GM03348 (cell line): ENCODE measurements around the gene DLEC1.
"Not testable (repeated sequence)": the region's sequence is repeated elsewhere in the genome, so short reads cannot be mapped to it uniquely, and the experiment has no call there.

ENCODE experiments used
- DNase-seq: peaks from one replicate; pipeline ENCODE4 v3.0.0; 2012; ENCODE audit warnings: low spot score

Gene DLEC1

DNA sequence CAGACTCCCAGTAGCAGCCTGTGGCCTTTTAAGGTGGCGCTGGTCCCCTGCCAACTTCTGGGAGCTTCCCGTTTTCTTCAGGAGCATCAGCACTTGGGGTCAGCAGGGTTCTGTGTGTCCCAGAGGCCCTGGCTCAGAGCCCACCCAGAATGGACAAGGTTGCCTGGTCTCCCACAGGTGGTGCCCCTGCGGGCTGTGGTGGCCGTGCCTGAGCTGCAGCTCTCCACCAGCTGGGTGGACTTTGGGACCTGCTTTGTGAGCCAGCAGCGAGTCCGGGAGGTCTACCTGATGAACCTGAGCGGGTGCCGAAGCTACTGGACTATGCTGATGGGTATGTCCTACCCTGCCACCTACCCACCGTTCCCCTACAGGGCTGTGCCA, 82.4 kb downstream of the DLEC1 start:
- DNase-seq: no peak

DNA sequence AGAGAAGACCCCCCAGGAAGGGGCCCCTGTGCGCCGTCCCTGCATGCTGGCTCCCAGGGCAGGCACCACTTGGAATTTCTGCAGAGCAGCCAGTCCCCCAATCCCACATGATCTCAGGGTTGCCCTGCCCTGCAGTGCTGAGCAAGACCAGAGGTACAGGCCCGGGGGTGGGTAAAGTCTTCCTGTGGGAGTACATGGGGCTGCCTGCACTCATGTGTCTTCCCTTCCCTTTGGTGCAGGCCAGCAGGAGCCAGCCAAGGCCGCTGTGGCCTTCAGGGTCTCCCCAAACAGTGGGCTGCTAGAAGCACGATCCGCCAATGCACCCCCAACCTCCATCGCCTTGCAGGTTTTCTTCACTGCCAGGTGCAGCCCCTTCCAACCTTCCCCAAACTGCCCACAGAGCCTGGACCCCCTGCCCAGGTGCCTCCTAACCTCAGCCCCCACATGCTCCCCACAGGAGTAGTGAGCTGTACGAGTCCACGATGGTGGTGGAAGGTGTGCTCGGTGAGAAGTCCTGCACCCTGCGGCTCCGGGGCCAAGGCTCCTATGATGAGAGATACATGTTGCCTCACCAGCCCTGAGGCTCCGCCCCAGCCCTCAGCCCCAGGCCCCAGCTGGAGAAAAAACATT, 82.9 kb downstream of the DLEC1 start:
- no peak for DNase-seq

DNA sequence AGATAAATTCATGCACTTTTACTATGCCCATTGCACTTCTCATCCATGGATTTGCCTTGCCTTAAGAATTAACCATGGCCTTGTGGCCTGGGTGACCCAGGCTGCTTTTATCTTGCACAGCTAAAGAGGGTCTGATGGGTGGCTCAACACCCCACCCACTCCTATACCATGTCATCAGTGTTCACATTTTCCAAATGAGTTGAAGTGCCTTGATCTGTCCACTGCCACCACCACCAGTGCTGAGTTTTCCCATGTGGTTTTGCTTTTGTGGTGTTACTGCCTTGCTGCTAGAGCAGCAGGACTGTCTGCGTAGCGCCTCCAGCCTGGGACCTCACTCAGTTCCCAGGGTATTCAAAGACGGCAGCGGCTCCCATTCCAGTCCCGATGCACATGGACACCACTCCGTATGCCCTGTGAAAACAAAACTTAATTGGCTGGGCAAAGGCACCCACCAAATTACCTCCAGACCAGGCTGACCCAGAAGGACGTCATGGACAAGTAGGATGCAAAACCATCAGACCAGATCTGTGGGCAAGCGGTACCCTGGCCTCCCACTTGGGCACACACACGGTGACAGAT, 83.8 kb downstream of the DLEC1 start:
- DNase-seq: no peak

DNA sequence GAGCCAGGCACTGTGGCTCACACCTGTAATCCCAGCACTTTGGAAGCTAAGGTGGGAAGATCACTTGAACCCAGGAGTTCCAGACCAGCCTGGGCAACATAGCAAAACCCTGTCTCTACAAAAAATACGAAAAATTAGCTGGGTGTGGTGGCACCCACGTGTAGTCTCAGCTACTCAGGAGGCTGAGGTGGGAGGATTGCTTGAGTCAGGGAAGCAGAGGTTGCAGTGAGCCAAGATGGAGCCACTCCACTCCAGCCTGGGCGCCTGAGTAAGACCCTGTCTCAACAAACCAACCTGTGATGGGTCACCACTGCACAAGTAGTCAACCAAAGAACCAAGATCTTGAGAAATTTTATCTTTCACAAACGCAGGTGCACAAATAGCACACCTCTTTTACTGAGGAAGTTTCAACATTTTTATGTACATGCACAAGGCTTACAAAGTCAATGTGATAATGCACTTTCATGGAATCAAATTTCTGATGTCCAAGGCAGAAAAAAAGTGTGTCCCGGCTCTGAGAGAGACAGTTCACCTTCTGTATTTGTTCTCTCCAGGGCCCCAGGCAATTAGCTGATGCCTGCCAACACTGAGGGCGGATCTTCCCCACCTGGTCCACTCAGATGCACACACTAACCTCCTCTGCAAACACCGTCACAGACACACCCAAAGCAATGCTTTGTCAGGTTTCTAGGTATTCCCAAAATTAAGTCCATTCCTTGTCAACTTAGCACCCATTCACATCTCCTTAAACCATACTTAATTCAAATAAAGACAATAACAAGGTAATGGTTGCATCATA, 85.5 kb downstream of the DLEC1 start:
- DNase-seq: no peak

DNA sequence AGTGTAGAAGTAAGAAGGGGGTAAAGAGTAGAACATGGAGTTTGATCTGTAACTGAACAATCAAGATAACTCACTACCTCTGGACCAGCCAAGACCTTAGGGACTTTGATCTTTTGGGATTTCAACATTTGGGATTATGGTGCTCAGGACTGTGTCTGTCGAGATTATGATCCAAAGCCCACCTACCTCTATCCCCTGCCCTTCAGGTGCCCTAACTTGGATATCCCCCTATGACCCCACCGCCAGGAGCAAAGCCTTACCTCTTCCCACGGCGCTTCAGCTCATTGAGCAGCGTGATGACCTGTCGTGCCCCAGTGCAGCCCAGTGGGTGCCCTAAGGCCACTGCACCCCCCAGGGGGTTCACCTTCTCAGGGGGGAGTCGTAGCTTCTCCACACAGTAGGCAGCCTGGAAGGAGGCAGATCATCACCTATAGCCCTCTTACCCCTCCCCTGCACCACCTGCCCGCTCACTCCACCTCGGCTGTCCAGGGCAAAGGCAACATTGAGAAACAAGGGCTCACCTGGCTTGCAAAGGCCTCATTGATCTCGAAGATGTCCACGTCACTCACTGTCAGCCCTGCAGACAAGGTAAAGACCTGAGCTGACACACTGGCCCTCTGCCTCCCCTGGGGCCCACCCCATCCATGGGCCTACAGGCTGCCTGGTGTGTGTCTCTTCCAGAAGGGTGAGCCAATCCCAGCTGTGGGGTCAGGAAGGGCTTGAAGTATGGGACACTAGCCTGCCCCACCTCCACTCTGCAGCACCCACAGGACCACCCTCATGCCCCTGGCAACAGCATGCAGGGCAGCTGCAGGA, 86.5 kb downstream of the DLEC1 start:
- DNase-seq: no peak

DNA sequence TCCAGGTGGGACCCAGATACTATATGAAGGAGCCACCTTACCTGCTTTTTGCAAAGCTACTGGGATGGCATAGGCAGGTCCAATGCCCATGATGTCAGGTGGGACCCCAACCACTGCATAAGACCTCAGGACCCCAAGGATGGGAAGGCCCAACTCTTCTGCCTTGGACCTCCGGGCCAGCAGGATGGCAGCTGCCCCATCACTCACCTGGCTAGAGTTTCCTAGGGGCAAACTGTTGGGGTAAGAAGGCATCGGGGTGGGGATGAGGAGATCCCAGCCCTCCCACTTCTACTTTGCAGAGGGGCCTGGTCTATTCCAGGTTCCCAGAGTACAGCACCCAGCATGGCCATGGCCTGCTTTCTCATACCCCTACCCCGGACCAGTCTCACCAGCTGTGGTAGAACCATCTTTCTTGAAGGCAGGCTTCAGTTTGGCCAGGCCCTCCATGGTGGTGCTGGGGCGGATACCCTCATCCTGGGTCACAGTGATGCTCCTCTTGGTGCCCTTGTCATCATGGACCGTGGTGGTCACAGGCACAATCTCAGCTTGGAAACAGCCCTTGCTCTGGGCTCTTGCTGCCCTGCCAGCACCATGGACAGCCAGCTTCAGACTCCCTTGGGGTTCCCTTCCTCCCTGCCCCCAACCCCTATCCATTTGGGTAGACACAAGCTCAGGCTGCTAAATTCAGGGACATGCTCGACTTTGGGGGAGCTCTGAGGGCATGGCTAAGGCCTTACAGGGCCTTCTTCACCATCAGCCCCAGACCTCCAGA, 87.3 kb downstream of the DLEC1 start:
- no peak for DNase-seq

DNA sequence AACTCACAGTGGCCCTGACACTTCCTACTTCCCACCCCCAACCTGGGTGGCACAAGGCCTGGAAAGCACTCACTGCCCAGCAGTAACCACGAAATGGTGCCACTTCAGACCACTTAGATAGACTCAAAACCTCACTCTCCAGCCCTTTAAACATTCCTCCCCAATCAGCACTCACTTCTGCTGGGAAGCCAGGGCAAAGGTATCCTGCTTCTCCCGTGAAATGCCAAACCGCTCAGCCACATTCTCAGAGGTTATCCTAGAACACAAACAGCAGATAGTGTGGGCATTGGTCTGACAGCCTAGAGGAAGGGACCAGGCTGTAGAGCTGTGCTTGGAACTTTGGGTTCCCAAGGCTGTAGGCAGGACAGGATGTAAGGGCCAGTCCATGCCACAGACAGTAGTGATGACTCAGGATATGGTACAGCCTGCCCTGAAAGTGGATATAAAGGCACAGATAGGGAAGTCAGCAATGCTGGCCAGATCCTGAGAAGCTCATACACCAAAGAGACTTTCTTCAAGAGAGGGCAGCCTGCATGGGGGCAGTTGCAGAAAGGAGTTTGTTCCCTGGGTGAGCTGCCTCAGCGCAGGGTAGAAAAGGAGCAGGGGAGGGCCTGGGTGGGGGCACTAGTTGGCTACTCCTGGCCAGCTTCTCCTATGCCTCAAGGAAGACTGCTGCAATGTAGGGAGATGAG, 88.7 kb downstream of the DLEC1 start:
- no peak for DNase-seq

DNA sequence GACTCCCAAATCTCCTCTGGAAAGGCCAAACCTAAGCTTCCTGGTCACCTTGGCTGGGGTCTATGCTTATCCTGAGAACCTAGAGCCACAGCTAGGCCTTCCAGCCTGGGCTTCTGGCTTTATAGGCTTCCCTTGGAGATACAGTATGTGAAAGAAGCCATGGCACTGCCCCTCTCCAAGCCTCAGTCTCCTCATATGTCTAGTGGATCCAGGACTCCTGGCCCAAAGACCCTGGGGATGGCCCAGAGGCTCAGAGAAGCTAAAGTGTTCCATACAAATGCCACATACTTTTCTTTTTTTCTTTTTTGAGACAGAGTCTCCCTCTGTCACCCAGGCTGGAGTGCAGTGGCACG, 89.3 kb downstream of the DLEC1 start:
- no peak for DNase-seq

DNA sequence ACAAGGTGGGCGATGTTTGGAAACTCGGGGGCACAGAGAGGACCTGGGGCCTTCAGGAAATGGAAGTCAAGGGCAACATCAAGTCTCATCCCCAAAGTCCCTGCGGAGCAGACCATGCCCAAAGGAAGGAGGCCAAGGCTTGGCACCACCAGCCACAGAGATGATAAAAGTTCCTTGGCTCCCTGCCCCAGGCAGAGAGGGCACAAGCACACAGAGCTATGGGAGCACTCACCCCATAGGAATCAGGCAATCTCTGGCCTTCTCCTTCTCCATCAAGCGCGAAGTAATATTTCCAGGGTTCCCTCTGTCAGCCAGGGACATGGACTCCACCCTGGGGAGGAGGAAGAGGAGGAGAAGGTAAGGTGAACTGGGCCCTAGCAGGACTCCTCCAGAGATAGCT, 90.0 kb downstream of the DLEC1 start:
- no peak for DNase-seq

DNA sequence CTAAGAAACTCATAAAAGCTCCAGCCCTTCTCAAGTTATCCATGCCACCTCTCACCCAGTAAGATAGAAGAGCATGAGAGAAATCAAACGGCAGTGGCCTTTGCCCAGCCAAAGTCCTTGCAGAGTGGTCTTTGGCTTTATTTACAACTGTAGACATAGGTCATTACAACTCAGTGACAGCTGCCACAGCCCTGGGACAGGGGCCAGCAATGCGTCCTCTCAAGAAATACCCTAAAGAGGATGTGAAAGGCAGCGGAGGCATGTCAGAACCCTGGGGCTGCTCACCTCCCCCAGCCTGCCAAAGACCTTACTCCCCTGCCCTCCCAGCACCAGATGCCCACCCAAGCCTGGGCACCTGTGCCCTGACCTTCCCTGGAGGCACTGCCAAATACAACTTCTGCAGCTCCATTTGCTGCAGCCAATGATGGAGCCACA, 91.6 kb downstream of the DLEC1 start:
- no peak for DNase-seq

DNA sequence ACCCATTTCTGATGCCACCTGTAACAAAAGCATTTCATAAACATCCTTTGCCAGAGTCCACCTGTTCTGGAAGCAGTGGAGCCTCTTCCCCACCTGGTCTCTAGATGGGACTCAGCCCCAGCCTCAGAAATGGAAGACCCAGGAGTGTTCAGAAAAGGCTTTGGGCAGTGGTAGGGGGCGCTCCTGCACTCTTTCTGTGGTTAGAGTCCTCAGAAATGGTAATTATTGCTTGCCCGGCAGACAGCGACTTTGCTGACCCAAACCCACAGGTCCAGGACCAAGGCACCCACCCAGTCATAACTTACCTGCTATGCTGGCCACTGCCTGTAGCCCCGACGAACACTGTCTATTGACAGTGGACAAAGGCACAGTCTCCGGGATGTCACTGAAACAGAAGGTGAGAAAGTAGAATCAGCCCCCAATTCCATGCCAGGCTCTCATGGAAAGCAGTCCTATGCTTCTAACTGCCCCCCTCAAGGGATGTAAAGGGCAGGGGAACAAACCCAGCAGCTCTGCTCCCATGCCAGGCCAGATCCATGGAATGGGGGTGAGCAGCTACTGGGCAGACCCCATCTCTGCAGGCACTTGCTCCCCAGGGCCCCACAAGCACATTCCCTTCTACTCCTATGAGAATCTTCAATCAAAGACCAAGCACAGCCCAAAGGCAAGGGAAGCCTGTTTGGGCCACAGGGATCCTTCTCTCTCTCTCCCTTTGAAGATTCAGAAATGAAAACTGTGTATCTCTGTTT, 92.8 kb downstream of the DLEC1 start:
- DNase-seq: no peak

DNA sequence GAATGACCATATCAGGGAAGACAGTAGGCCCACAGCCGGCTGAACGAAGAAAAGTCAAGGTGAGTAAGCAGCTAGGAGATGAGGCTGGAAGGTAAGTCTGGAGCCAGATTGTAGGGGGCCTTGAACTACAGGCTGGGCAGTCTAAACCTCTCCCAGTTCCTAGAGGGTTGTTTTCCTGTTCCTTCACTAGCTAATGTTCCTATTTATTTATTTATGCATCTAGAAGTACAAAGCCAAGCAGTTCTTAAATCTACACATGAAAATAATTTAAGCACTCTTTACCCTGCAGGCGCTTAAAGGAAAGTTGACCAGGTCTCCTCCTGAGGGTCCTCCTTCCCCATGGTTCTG, 94.2 kb downstream of the DLEC1 start:
- no peak for DNase-seq

DNA sequence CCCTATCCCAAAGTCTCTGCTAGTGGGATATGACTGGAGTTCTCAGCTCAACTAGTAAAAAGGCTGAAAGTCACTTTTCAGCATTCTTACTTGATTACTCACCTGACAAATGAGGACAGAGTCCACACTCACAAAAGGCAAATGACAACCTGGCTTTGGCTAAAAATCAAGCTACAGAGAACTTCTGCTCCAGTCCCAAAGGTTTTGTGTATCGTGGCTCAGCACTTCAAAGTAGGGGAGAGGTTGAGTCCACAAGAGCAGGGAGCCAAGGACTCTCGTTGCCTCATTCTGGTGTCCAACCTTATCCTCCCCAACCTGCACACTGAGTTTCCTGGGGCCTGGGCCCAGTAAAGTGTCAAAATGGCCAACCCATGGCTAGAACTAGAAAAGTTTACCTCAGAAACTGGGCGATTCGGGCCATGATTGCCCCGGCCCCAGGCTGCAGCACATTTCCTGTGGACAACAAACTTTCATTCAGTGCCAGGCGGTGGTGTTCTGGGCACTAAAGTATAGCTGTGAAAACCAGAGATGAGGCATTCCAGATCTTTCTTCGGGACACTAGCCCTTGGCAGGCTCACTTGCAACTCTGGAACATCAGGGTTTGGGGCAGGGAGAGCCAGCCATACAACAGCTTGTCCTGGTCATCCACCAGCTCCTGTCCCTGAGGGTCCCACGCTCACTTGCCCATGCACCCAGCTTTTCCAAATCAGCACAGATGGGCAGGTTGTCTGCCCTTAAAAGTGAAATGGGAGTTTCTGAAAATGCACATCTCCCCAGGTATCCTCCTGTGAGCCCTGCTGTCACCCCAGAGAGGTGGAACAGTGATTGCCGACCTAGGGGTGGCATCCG, 94.8 kb downstream of the DLEC1 start:
- no peak for DNase-seq

DNA sequence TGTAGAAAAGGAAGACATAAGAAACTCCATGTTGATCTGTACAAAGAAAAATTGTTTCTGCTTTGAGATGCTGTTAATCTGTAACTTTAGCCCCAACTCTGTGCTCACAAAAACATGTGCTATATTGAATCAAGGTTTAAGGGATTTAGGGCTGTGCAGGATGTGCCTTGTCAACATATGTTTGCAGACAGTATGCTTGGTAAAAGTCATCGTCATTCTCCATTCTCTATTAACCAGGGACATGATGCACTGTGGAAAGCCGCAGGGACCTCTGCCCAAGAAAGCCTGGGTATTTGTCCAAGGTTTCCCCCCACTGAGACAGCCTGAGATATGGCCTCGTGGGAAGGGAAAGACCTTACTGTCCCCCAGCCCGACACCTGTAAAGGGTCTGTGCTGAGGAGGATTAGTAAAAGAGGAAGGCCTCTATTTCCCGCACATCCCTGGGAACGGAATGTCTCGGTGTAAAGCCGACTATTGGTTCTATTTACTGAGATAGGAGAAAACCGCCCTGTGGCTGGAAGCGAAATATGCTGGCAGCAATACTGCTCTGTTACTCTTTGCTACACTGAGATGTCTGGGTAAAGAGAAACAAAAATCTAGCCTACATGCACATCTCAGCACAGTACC, 95.6 kb downstream of the DLEC1 start:
- not testable (repeated sequence) for DNase-seq

DNA sequence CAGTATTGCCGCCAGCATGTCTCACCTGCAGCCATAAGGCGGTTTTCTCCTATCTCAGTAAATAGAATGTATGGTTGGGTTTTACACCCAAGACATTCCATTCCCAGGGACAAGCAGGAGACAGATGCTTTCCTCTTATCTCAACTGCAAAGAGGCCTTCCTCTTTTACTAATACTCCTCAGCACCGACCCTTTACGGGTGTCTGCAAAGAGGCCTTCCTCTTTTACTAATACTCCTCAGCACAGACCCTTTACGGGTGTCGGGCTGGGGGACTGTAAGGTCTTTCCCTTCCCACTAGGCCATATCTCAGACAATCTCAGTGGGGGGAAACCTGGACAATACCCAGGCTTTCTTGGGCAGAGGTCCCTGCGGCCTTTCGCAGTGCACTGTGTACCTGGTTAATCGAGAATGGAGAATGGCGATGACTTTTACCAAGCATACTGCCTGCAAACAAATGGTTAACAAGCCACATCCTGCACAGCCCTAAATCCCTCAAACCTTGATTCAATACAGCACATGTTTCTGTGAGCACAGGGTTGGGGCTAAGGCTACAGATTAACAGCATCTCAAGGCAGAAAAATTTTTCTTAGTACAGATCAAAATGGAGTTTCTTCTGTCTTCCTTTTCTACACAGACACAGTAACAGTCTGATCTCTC, 96.7 kb downstream of the DLEC1 start:
- not testable (repeated sequence) for DNase-seq

DNA sequence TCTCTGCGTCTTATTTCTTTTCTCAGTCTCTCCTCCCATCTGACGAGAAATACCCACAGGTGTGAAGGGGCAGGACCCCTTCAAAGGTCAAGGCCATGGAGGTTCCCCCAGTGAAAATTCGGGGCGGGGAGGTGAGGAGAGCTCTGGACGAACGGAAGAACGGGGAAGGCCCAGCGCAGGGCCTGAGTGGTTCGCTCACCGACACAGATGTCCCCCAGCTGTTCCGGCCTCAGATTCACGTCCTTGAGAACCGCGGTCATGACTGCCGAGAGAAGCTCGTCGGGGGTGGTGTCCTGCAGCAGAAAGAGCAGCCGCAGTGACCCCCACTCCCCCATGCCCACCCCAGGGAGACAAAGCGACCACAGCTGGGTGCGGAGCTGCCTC, 97.4 kb downstream of the DLEC1 start:
- peak; percentile 48 for DNase-seq

DNA sequence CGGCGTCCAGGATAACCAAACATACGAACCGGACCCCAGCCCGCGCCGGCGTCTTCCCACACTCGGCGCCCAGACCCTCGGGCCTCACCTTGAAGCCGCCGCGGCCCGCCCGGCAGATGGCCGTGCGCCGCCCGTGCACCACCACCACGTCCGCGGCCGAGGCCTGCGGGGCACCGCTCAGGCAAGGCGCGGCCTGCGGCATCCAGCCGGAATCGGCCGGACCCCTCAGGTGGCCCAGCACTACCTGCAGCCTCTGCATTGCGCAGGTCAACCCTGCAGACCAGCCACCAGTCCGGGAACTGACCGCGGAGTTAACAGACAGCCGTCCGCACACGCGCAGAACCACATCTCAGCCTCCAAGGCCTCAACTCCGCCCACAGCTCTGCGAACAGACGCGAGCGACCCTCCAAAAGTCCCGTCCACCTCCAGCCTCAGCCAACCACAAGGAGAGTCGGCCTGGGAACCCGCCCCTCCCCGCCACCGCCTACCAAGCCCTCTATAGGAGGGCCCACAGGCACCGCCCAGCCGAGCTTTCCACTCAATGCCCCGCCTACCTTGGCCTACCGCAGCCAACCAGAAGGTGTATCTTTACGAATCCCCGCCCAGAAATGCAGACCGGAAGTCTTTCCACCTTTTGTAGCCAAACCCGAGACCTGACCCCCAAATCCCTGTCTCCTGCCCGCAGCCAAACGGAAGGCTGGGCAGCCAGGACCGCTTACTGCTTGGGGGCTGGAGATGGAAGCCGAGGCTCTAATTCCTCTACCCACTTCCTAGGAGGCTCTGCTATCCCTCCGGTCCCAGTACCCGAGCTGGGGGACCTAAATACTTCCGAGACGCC, 98.0 kb downstream of the DLEC1 start, which contains the start of gene ACAA1:
Gene ACAA1, minus strand, starts transcription at position 351 of the 838 bp plus-strand sequence. Its CDS starts 92 bp downstream, at position 259.
- peak; percentile 98 for DNase-seq
